Activated T-helper 1 cell treated with Interleukin-2 at 50 U/mL for 16 hours (primary cell): ENCODE results near the gene LYZ.
"Not testable (repeated sequence)": the region's sequence is repeated elsewhere in the genome, so short reads cannot be mapped to it uniquely, and the experiment has no call there.

Experiments used
- DNase-seq: peaks from one replicate; pipeline ENCODE4 v3.0.0-alpha.2; 2020; ENCODE audit warnings: low read depth

Gene LYZ

GRCh38 chr12:69348162-69348938, at the start of gene LYZ:
LYZ (plus strand) TSS chr12:69348381; CDS start chr12:69348409, 28 bp downstream.
- DNase-seq: no peak

- no peak for DNase-seq
These were observed 49.2 kb upstream of the LYZ start for GRCh38 chr12:69298947-69299346.

GRCh38 chr12:69304284-69304683, 43.9 kb upstream of the LYZ start:
- DNase-seq: no peak

- DNase-seq: no peak
These were observed 38.7 kb upstream of the LYZ start for GRCh38 chr12:69309461-69309860.

- DNase-seq: no peak
These were observed 35.0 kb upstream of the LYZ start for GRCh38 chr12:69313209-69313608.

- DNase-seq: not testable (repeated sequence)
These were observed 31.4 kb upstream of the LYZ start for GRCh38 chr12:69316784-69317183.

GRCh38 chr12:69317233-69317632, 30.9 kb upstream of the LYZ start:
- DNase-seq: not testable (repeated sequence)

GRCh38 chr12:69318225-69318624, 30.0 kb upstream of the LYZ start:
- DNase-seq: no peak

GRCh38 chr12:69321351-69321750, 26.8 kb upstream of the LYZ start:
- DNase-seq: no peak

GRCh38 chr12:69324797-69325466, 23.2 kb upstream of the LYZ start:
- no peak for DNase-seq

- no peak for DNase-seq
These were observed 19.8 kb upstream of the LYZ start for GRCh38 chr12:69328426-69328825.

GRCh38 chr12:69329669-69330428, 18.3 kb upstream of the LYZ start:
- DNase-seq: peak; percentile 6

- DNase-seq: peak; percentile 54
These were observed 17.4 kb upstream of the LYZ start for GRCh38 chr12:69330475-69331473.

GRCh38 chr12:69331519-69331908, 16.7 kb upstream of the LYZ start:
- no peak for DNase-seq

GRCh38 chr12:69331909-69332684, 16.1 kb upstream of the LYZ start:
- no peak for DNase-seq

- DNase-seq: no peak
These were observed 15.3 kb upstream of the LYZ start for GRCh38 chr12:69332815-69333358.

- DNase-seq: no peak
These were observed 14.0 kb upstream of the LYZ start for GRCh38 chr12:69334158-69334557.

- DNase-seq: no peak
These were observed 10.7 kb upstream of the LYZ start for GRCh38 chr12:69337311-69338090.

- DNase-seq: no peak
These were observed 9.9 kb upstream of the LYZ start for GRCh38 chr12:69338120-69338859.
